A204.1 (cell line): ENCODE results near the gene ARL8B.
"Not testable (repeated sequence)": the region's sequence is repeated elsewhere in the genome, so short reads cannot be mapped to it uniquely, and the experiment has no call there.

Experiments
- FAIRE-seq: peaks from 2 replicates; lab custom pipeline; 2012; peaks lifted over from hg19 to GRCh38; lab: Jason Lieb, UNC

ARL8B gene

GRCh38 chr3:5112043-5112442, 10.0 kb upstream of the ARL8B start:
- no peak for FAIRE-seq

- FAIRE-seq, result not testable (repeated sequence)
Measured at GRCh38 chr3:5113726-5114125, 8.4 kb upstream of the ARL8B start.

- no peak for FAIRE-seq
Measured at GRCh38 chr3:5115506-5116162, 6.5 kb upstream of the ARL8B start.

- no peak for FAIRE-seq
Measured at GRCh38 chr3:5116538-5116937, 5.6 kb upstream of the ARL8B start.

- no peak for FAIRE-seq
Measured at GRCh38 chr3:5120446-5120845, 1.6 kb upstream of the ARL8B start.

- FAIRE-seq, result no peak
Measured at GRCh38 chr3:5122741-5123706, 932 bp downstream of the ARL8B start.

GRCh38 chr3:5123937-5124336, 1.8 kb downstream of the ARL8B start:
- FAIRE-seq, result no peak

- FAIRE-seq, result no peak
Measured at GRCh38 chr3:5126586-5126985, 4.5 kb downstream of the ARL8B start.

- no peak for FAIRE-seq
Measured at GRCh38 chr3:5128849-5129248, 6.8 kb downstream of the ARL8B start.

GRCh38 chr3:5133239-5134018, 11.3 kb downstream of the ARL8B start:
- FAIRE-seq, result no peak

GRCh38 chr3:5134019-5134391, 11.9 kb downstream of the ARL8B start:
- no peak for FAIRE-seq

- no peak for FAIRE-seq
Measured at GRCh38 chr3:5134499-5134898, 12.4 kb downstream of the ARL8B start.

GRCh38 chr3:5136211-5136918, 14.3 kb downstream of the ARL8B start:
- FAIRE-seq, result no peak

- no peak for FAIRE-seq
Measured at GRCh38 chr3:5136919-5137429, 14.9 kb downstream of the ARL8B start.

GRCh38 chr3:5138214-5138981, 16.3 kb downstream of the ARL8B start:
- no peak for FAIRE-seq

GRCh38 chr3:5140230-5140621, 18.1 kb downstream of the ARL8B start:
- no peak for FAIRE-seq

GRCh38 chr3:5140839-5141238, 18.7 kb downstream of the ARL8B start:
- no peak for FAIRE-seq

GRCh38 chr3:5141760-5142159, 19.7 kb downstream of the ARL8B start:
- FAIRE-seq, result no peak

- FAIRE-seq, result no peak
Measured at GRCh38 chr3:5143464-5143863, 21.4 kb downstream of the ARL8B start.

- no peak for FAIRE-seq
Measured at GRCh38 chr3:5144316-5144994, 22.4 kb downstream of the ARL8B start.

- FAIRE-seq, result no peak
Measured at GRCh38 chr3:5145120-5145519, 23.0 kb downstream of the ARL8B start.
